ENCODE results near the gene SLC35F3.
A peak's percentile ranks its signal among the peaks of the same experiment; 100 is the strongest.

SLC35F3 gene

GRCh38 chr1:234216116-234216703 lies 311.7 kb downstream of the SLC35F3 start:
- TF ChIP-seq, protein P1, sequence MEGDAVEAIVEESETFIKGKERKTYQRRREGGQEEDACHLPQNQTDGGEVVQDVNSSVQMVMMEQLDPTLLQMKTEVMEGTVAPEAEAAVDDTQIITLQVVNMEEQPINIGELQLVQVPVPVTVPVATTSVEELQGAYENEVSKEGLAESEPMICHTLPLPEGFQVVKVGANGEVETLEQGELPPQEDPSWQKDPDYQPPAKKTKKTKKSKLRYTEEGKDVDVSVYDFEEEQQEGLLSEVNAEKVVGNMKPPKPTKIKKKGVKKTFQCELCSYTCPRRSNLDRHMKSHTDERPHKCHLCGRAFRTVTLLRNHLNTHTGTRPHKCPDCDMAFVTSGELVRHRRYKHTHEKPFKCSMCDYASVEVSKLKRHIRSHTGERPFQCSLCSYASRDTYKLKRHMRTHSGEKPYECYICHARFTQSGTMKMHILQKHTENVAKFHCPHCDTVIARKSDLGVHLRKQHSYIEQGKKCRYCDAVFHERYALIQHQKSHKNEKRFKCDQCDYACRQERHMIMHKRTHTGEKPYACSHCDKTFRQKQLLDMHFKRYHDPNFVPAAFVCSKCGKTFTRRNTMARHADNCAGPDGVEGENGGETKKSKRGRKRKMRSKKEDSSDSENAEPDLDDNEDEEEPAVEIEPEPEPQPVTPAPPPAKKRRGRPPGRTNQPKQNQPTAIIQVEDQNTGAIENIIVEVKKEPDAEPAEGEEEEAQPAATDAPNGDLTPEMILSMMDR (IDR thresholded peaks at IDR 0.05; ENCODE audit: extremely low read depth, insufficient read depth, missing control alignments): no peak
- DNase-seq (ENCODE audit: low spot score): peak; percentile 70
- in situ Hi-C loops (cut with MboI; ENCODE audit: low pct_unique_long_range_greater_than_20kb, low sequenced_read_pairs, unreplicated experiment): no loop called here

DNA sequence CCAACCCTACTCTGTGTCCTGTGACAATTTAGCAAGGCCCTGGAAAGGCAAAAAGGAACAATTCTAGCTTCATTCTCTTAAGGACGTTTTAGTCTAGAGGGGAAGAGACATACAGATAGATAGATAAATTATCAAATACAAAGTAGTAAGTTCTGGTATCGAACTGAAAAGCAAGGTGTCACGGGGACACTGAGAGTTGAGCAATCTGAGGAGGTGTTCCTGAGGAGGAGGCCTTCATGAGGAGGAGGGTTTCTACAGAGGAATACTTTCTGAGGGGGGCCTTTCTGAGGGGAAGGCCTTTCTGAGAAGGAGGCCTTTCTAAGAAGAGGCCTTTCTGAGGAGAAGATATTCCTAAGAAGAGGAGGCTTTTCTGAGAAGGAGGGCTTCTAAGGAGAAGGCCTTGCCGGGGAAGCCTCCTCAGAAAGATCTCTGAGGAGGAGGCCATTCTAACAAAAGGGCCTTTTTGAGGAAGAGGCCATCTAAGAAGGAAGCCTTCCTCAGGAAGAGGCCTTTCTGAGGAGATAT lies 312.9 kb downstream of the SLC35F3 start:
- TF ChIP-seq, protein P1 (IDR thresholded peaks at IDR 0.05; ENCODE audit: extremely low read depth, insufficient read depth, missing control alignments): no peak
- no peak for DNase-seq (ENCODE audit: low spot score)
- in situ Hi-C loops (cut with MboI; ENCODE audit: low pct_unique_long_range_greater_than_20kb, low sequenced_read_pairs, unreplicated experiment): no loop called here

GRCh38 chr1:234218078-234218477 lies 313.6 kb downstream of the SLC35F3 start:
- TF ChIP-seq, protein P1 (IDR thresholded peaks at IDR 0.05; ENCODE audit: extremely low read depth, insufficient read depth, missing control alignments): no peak
- no peak for DNase-seq (ENCODE audit: low spot score)
- in situ Hi-C loops (cut with MboI; ENCODE audit: low pct_unique_long_range_greater_than_20kb, low sequenced_read_pairs, unreplicated experiment): no loop called here

DNA sequence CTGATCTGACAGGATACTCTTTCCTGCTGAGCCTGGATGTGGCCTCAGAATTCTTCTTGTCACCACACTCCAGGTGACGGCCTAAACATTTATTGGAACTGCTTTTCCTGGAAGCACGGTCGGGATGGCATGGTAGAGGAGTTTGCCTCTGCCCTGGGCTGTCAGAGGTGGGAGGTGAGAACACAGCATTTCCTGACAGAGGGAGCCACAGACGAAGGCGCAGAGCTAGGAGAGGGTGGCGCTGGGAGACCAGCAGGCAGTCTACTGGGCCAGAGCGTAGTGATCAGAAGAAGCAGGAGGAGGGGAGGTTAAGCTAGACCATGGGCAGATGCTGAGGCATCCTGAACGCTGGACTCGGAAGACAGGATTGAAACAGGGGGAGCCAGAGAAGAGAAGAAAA lies 315.2 kb downstream of the SLC35F3 start:
- in situ Hi-C loops (cut with MboI; ENCODE audit: low pct_unique_long_range_greater_than_20kb, low sequenced_read_pairs, unreplicated experiment): no loop called here
- TF ChIP-seq, protein P1 (IDR thresholded peaks at IDR 0.05; ENCODE audit: extremely low read depth, insufficient read depth, missing control alignments): no peak
- no peak for DNase-seq (ENCODE audit: low spot score)

- no peak for DNase-seq (ENCODE audit: low spot score)
- in situ Hi-C loops (cut with MboI; ENCODE audit: low pct_unique_long_range_greater_than_20kb, low sequenced_read_pairs, unreplicated experiment): no loop called here
- TF ChIP-seq, protein P1 (IDR thresholded peaks at IDR 0.05; ENCODE audit: extremely low read depth, insufficient read depth, missing control alignments): no peak
Observed at GRCh38 chr1:234221601-234222000, 317.1 kb downstream of the SLC35F3 start.

DNA sequence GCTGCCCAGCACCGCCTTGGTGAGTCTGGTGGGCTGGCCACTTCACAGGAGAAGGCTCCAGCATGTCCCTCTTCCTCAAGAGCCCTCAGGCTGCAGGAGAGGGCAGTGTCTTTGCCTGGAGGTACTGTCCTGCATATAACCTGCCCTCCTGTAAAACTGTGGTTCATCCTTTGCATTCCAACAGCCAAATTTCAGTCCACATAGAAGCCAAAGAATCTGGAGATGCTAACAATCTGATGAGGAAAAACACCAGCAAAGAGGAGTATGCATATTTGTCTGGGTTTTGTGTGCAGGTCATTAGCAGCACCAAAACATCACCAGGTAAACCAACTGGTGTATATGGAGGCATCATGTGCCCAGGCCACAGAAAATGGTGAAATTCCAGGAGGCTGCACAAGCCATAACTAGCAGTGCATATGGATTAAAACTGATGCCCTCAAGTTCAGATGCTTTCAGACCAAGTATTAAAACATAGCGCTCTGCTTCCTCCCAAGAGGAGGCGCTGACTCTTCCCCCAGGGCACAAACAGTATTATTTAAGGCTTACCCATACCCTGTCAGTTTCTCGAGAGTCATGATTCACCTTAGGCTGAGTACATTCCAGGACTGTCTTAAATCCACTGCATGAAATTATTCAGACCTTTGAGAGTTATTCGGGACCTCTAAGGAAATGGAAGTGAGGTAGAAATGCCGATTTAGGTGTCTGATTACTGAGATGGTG lies 318.2 kb downstream of the SLC35F3 start:
- no peak for DNase-seq (ENCODE audit: low spot score)
- TF ChIP-seq, protein P1 (IDR thresholded peaks at IDR 0.05; ENCODE audit: extremely low read depth, insufficient read depth, missing control alignments): no peak
- in situ Hi-C loops (cut with MboI; ENCODE audit: low pct_unique_long_range_greater_than_20kb, low sequenced_read_pairs, unreplicated experiment): no loop called here
